HK-2 (cell line): ENCODE results near the gene LRFN4.

Experiments
- DNase-seq: peaks from one replicate; pipeline ENCODE4 v3.0.0-alpha.2; 2018; ENCODE audit not compliant: unreplicated experiment

LRFN4 gene

GRCh38 chr11:66845143-66845875 is 11.6 kb upstream of the LRFN4 start:
- no peak for DNase-seq

- no peak for DNase-seq
Observed at GRCh38 chr11:66845876-66846212, 11.0 kb upstream of the LRFN4 start.

DNA sequence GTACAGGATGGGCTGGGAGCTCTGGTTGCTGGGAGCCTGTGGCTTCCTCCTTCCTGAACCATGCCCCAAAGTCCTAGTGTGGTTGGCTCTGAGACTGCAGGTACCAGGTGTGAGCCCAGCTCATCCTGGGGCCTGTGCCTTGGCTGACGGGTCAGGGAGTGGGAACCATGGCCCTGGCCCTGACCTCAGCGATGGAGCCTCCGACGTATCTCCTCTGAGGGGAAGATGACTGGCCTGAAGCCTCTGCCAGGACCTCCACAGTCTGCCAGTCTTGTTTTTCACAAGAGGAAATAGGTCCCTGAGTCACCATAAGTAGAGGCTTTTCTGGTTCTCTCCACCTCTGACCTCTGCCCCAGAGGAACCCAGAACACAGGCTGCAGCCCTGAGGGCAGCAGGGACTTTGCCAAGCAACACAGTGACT is 10.2 kb upstream of the LRFN4 start:
- DNase-seq, result no peak

GRCh38 chr11:66847461-66848232 is 9.2 kb upstream of the LRFN4 start:
- DNase-seq, result no peak

DNA sequence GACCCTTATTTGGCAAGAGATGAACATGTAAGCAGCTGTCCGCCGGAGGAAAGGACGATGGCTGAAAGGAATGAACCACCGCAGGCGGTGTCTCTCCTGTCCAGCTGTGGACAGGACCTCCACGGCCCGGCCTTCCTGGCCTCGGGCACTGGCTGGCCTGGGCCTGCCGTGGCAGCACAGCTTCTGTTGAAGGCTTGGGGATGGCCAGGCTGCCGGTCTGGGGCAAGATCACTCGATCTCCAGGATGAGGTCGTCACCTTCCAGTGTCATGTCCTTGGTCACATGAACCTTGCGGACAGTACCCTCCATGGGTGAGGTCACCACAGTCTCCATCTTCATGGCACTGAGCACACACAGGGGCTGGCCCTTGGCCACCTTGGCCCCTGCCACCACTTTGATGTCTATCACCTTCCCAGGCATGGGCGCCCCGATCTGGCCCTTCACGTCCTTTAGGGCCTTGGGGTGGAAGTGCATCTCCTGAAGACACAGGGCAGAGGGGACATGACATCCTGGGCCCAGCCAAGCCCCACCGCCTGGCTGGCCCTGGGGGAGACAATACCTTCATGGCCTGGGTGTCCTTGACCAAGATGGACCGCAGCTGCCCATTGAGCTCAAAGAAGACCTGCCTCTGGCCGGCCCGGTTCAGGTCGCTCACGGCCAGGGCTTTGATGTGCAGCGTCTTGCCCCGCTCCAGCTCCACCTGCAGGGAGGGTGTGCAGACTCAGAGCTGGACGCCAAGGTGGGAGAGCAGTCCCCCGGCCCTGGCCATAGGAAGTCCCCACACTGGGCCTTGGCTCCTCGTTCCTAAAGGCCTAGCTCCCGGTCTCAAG is 8.0 kb upstream of the LRFN4 start:
- DNase-seq, result no peak

GRCh38 chr11:66849501-66850234 is 7.2 kb upstream of the LRFN4 start:
- no peak for DNase-seq

- DNase-seq, result no peak
Observed at GRCh38 chr11:66850235-66850587, 6.7 kb upstream of the LRFN4 start.

GRCh38 chr11:66850588-66851238 is 6.2 kb upstream of the LRFN4 start:
- no peak for DNase-seq

GRCh38 chr11:66851239-66851596 is 5.6 kb upstream of the LRFN4 start:
- no peak for DNase-seq

DNA sequence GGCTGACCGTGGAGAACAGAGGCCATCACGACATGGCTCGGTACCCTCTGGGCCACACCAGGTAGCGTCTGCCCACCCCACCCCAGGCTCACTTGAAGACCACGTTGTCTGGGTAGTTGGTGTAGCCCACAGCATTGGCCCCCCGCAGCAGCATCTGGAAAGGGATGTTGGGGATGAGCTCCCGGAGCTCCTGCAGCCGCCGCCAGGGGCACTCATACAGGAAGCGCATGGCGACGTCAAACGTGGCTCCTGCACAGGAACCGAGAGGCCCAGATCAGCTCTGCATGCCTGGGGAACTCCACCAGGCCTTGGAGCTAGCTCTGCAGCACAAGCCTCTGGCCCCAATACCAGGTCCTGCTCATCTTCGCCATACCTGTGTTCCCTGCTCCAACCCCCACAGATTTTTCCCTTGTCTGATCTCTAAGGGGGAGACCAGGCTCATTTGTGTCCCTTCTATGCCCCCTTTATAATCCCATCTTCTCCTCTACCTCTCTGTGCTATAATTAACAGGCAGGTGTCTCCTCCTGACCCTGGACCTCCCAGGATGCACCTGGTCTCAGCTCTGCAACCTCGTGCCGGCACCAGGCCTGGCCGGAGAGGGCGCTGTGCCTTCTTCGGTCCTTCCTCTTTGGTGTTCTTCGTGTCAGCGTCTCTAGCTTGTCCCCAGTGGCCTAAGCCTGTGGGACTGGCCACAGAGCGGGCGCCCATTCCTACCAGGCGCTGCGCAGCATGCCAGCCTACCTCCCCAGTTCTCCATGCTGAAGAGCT is 5.0 kb upstream of the LRFN4 start:
- DNase-seq, result no peak

DNA sequence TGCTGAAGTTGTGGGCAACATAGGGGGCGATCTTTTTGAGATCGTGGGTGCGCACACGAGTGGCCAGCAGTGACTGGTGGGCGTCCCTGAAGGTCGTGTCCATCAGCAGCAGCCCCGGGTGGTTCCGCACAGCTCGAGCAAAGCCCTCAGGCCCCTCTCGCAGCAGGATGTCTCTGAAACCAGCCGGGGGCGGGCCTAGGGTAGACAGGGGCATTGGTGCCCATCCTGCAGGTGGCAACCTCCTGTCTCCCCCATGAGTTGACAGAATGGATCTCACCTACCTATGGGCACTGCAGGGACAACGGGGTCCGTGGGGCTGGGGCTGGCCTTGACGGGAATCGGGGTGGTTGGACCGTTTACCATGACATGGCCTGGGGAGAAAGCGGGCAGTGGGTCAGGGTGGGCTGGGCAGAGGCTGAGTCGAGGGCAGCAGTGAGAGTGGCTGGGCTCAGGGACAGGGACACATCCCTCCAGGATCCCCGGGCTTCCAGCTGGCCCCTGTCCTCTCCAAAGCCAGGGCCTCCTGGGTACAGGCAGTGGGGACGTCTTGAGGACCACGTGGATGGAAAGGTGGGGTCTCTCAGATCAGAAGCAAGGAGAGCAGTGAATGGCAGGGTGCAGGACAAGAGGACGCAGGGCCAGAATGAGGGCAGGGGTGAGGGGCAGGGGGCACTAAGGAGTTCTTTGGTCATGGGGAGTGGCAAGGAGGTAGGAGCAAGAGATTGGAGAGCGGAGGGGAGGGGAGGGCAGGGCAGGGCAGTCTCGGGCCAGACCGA is 4.2 kb upstream of the LRFN4 start:
- DNase-seq, result no peak

DNA sequence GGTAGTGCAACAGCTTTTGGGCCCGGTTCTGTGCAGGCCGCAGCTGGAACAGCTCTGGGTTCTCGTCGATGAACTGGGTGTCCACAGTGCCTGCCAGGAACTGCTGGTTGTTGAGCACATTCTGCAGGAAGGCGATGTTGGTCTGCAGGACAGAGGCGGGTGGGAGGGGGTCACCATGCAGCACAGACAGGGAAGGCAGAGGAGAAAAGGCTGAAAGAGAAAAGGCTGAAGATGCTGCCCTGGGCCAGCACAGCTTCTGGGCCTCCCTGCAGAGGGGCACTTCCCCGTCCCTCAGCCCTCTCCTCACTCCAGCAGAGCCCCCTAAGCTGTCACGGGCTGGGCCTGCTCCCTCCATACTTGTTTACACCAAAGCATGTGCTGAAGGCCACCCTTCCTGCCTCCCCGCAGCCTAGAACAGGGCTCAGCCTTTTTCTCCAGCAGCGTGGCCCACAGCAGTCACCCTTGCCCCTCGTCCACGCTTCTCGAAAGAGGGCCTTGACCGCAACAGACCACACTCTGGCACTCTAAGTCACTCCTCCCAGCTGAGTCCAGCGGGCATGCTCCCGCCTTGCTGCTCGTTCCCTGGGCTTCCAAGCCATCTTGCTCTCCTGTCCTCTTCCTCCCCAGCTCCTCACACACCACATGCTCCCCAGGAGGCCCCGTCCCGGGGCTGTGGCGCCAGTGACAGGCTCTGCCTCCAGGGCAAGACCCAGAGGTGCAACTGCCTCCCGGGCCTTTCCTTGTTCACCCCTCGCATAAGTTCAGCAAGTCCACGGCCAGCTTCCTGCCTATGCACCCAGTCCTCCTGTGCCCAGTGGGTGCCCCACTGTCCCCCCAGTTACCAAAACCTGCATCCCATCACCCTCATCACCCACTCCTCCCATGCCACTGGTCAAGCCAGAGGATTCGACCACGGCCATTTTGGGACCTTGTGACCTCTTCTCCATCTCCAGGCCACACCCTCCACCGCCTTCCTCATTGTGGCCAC is 3.3 kb upstream of the LRFN4 start:
- DNase-seq, result no peak

DNA sequence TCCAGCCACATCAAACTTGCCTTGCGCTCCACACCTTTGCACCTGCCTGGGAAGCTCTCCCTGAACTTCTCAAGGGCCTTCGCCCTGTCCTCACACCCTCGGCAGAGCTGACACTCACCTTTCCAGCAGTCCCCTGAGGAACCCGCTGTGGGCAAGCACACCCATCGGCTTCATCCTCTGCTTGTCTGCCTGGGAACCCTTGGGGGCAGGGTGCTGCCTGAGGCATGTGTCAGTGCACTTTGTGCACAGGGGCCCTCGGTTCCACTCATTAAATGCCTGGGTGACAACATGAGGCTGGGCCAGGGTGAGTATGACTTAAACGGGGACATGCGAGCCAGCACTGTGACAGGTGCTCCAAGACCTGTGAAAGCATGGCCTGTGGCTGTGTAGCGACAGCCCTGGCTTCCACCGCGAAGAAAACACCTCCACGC is 2.6 kb upstream of the LRFN4 start:
- no peak for DNase-seq

DNA sequence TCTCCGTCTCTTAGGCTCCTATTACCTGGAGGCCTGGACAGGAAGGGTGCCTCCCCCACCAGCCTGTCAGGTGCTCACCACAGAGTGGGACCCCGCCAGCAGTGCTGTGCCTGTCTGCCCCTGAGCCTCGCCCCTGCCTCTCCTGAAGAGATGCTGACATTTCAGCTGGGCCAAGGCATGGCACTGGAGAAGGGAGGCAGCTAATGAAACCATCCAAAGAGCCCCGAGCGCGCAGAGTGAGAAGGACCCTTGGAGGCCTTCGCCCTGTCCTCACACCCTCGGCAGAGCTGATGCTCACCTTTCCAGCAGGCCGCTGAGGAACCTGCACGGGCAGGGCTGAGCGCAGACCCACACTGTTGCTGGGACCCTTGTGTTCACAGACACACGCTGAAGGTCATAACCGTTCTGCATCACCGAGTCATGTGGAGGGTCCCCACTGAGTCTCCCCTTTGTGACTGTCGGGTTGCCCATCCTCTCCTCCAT is 2.1 kb upstream of the LRFN4 start:
- no peak for DNase-seq

- DNase-seq, result no peak
Observed at GRCh38 chr11:66855574-66856495, 1.0 kb upstream of the LRFN4 start.

GRCh38 chr11:66857234-66857926 is 516 bp downstream of the LRFN4 start:
- no peak for DNase-seq

GRCh38 chr11:66857927-66858185 is 992 bp downstream of the LRFN4 start:
- DNase-seq, result no peak
